Kidney epithelial cell (primary cell): Measurements from ENCODE around the gene CCSER2. TPM values are rescaled to one million over a fixed set of nuclear protein-coding genes. Genes with fewer than 3 reads are reported as not detected.

Source experiments
- DNase-seq: peaks from one replicate; pipeline ENCODE4 v3.0.0-alpha.2; 2010; ENCODE audit warnings: low read depth
- H3K27me3 ChIP-seq: 2 replicates; pipeline ENCODE4 v1.6.0; 2011; ENCODE audit warnings: low read length; ENCODE audit not compliant: control insufficient read depth, insufficient read depth
- H3K36me3 ChIP-seq: 2 replicates; pipeline ENCODE4 v1.5.1; 2011; ENCODE audit warnings: low read length; ENCODE audit not compliant: control insufficient read depth, insufficient read depth
- H3K4me3 ChIP-seq: 2 replicates; pipeline ENCODE4 v1.5.1; 2011; ENCODE audit warnings: low read depth, mild to moderate bottlenecking, control low read depth, low read length
- total RNA-seq: library from RNA; depleted of rRNA; stranded (reverse); fragments of >200 nt; gene quantifications from 2 replicates; pipeline ENCODE4 v1.2.3, GENCODE V29; 2015
- TF ChIP-seq, protein P1 (sequence below): IDR thresholded peaks from 2 replicates; pipeline ENCODE4 v1.5.1; 2011; ENCODE audit warnings: mild to moderate bottlenecking, moderate library complexity, low read length, control low read depth, inconsistent platforms; ENCODE audit not compliant: insufficient read depth, poor library complexity, severe bottlenecking

The CCSER2 gene
- total RNA-seq, 1 donor from 2014 or later, result 28.0 TPM

GRCh38 chr10:84537447-84537931 is 209.1 kb downstream of the CCSER2 start:
- Histone ChIP-seq H3K36me3 (no peaks in the 10 kb centered on the region), H3K4me3 (no peak overlapping the region), H3K27me3 (no peaks in the 10 kb centered on the region)
- TF ChIP-seq, protein P1, sequence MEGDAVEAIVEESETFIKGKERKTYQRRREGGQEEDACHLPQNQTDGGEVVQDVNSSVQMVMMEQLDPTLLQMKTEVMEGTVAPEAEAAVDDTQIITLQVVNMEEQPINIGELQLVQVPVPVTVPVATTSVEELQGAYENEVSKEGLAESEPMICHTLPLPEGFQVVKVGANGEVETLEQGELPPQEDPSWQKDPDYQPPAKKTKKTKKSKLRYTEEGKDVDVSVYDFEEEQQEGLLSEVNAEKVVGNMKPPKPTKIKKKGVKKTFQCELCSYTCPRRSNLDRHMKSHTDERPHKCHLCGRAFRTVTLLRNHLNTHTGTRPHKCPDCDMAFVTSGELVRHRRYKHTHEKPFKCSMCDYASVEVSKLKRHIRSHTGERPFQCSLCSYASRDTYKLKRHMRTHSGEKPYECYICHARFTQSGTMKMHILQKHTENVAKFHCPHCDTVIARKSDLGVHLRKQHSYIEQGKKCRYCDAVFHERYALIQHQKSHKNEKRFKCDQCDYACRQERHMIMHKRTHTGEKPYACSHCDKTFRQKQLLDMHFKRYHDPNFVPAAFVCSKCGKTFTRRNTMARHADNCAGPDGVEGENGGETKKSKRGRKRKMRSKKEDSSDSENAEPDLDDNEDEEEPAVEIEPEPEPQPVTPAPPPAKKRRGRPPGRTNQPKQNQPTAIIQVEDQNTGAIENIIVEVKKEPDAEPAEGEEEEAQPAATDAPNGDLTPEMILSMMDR, result peak; percentile 55
- no peak for DNase-seq

DNA sequence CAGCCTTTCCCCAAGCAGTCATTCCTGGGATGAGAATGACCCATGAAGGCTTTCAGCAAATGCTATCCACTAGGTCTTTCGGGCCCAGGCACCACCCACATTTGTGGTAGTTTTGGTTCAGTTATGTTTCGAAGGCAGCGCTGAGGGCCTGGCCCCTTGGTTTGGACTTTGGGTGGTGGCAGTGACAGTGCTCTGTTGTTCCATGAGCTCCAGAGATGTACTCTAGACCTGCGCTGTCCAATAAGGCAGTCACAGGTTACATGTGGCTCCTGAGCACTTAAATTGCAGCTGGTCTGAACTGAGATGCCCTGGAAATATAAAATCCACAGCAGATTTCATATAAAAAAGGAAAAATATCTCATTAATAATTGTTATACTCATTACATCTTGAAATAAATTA is 209.6 kb downstream of the CCSER2 start:
- DNase-seq, result no peak
- no peaks in the 10 kb centered on the region for H3K36me3 ChIP-seq
- no peak overlapping the region for H3K4me3 ChIP-seq
- H3K27me3 ChIP-seq, result no peaks in the 10 kb centered on the region
- TF ChIP-seq, protein P1, result no peak

- no peak overlapping the region for H3K4me3 ChIP-seq
- no peak for DNase-seq
- no peaks in the 10 kb centered on the region for H3K36me3 ChIP-seq
- H3K27me3 ChIP-seq, result no peaks in the 10 kb centered on the region
- TF ChIP-seq, protein P1, result no peak
Measured at GRCh38 chr10:84539216-84539615, 210.8 kb downstream of the CCSER2 start.

GRCh38 chr10:84540022-84540616 is 211.7 kb downstream of the CCSER2 start:
- TF ChIP-seq, protein P1, result no peak
- DNase-seq, result peak; percentile 45
- Histone ChIP-seq H3K27me3 (no peaks in the 10 kb centered on the region), H3K36me3 (no peaks in the 10 kb centered on the region), H3K4me3 (no peak overlapping the region)

DNA sequence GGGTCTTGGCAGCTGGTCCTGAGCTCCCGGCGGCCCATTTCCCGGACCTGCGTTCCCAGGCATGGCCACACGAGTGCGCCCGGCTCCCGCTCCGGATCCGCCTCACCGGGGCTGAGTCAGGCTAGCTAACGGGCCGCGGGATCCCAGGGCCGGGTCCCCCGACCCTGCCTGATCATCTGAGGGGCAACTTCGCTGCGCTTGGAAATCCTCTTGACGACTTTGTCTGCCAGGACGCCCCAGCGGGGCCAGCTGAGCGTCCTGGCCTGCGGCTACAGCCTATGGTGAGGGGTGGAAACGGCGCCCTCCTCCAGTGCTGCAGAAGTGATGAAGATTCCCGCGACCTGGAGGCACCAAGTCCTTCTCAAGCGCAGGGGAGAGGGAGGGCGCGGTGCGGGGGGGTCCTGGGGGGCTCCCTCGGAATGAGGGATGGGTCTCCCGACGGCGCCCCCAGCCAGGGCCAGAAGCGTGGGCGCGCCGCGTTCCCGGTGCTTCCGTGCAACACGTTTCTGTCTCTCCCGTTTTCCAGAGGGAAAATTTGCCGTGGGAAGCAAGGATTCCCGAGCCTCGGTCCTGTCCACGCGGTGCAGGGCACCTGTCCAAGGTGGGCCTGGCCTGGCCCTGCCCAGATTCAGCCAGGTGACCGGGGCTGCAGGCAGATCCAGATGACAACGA is 212.4 kb downstream of the CCSER2 start:
- Histone ChIP-seq H3K27me3 (no peaks in the 10 kb centered on the region), H3K4me3 (peak overlapping the region; percentile 37), H3K36me3 (no peaks in the 10 kb centered on the region)
- TF ChIP-seq, protein P1, result peak; percentile 87
- DNase-seq, result no peak

- Histone ChIP-seq H3K36me3 (no peaks in the 10 kb centered on the region), H3K4me3 (no peak overlapping the region), H3K27me3 (no peaks in the 10 kb centered on the region)
- TF ChIP-seq, protein P1, result peak; percentile 14
- no peak for DNase-seq
Measured at GRCh38 chr10:84541289-84541637, 212.9 kb downstream of the CCSER2 start.
